OCI-LY3 (cell line): ENCODE measurements around the gene STRN3.

Experiments used
- CTCF ChIP-seq: fragments of 200-600, 300-600 bp; sonication (generic); IDR thresholded peaks from 2 replicates; pipeline ENCODE4 v1.5.1; 2014; ENCODE audit warnings: antibody characterized with exemption, low read length, low read depth
- EZH2phosphoT487 ChIP-seq: fragments of 200-600 bp; shearing (Covaris generic); IDR thresholded peaks from 2 replicates; pipeline ENCODE4 v1.6.1; 2018; ENCODE audit warnings: antibody characterized with exemption, mixed run types, low read depth

DNA sequence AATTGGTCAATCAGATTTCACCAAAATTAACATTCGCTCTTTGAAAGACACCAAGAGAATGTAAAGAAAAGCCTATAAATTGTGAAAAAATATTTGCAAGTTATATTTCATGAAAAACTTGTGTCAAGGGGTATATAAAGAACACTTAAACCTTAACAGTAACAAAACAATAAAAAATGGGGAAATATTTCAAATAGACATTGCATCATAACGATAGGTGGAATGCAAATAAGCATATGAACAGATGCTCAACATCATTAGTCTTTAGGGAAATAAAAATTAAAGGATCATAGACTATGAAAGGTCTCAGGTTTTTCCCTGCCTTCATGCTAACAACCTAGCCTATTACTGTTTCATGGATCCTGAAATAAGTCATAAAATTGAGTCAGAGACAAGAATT lies 87.6 kb downstream of the STRN3 start:
- no peak for TF ChIP-seq CTCF
- TF ChIP-seq EZH2phosphoT487, result no peak
